K562 (cell line): ENCODE results near the gene GTPBP1. TPM values are rescaled to one million over a fixed set of nuclear protein-coding genes. Genes with fewer than 3 reads are reported as not detected.

Experiments used
- ATF7 ChIP-seq: fragments of 450-650 bp; IDR thresholded peaks from 2 replicates; pipeline ENCODE4 v1.7.1; 2014; ENCODE audit warnings: mild to moderate bottlenecking, moderate library complexity
- CREM ChIP-seq: IDR thresholded peaks from 2 replicates; pipeline ENCODE4 v1.6.1; 2014; ENCODE audit warnings: antibody characterized with exemption, low read depth
- GATA2 ChIP-seq: sonication (generic); formaldehyde crosslinking; IDR thresholded peaks from 2 replicates; pipeline ENCODE4 v1.4.0; 2020; ENCODE audit warnings: mild to moderate bottlenecking, missing genetic modification reagents
- HNRNPLL ChIP-seq: fragments of 200-400 bp; formaldehyde crosslinking; IDR thresholded peaks from 2 replicates; pipeline ENCODE4 v1.6.1; 2017; ENCODE audit warnings: low read length, low read depth, mild to moderate bottlenecking; ENCODE audit not compliant: poor library complexity, severe bottlenecking
- PRMT5 ChIP-seq: sonication (generic); formaldehyde crosslinking; IDR thresholded peaks from 2 replicates; pipeline ENCODE4 v1.5.0; 2020; ENCODE audit warnings: missing genetic modification reagents
- RBBP5 ChIP-seq: fragments of 200-600 bp; sonication (generic); IDR thresholded peaks from 2 replicates; pipeline ENCODE4 v1.6.1; 2012; ENCODE audit warnings: borderline replicate concordance, mild to moderate bottlenecking, low read length, control low read depth, inconsistent platforms; ENCODE audit not compliant: insufficient read depth, poor library complexity, severe bottlenecking
- SETDB1 ChIP-seq: IDR thresholded peaks from one replicate; pipeline ENCODE4 v1.6.1; 2012; ENCODE audit warnings: low read length, control low read depth, inconsistent platforms
- TAL1 ChIP-seq: fragments of 450-650 bp; IDR thresholded peaks from 2 replicates; pipeline ENCODE4 v1.6.1; 2016; ENCODE audit warnings: mild to moderate bottlenecking
- THRB ChIP-seq: fragments of 450-650 bp; formaldehyde crosslinking; conservative IDR thresholded peaks from 2 replicates; pipeline ENCODE4 v1.4.0; 2022; ENCODE audit warnings: mild to moderate bottlenecking, missing genetic modification characterization
- USF1 ChIP-seq: sonication (generic); formaldehyde crosslinking; IDR thresholded peaks from 2 replicates; pipeline ENCODE4 v1.9.0; 2022; ENCODE audit warnings: mild to moderate bottlenecking, missing genetic modification reagents
- polyA plus RNA-seq, 8 experiments: library from polyadenylated mRNA; depleted of rRNA in 4 of 8; stranded (reverse) in 5 of 8; unstranded in 3 of 8; fragments of >200 nt; fragmentation: Nextera tagmentation in 2 of 8; fragmentation: Illumina TruSeq in 1 of 8; extraction: Ambion mirVana in 2 of 8; extraction: Trizol in 1 of 8; gene quantifications; 2 replicates each; pipeline versions ENCODE4 v1.2.1 to v1.2.3, GENCODE V29; 2011 to 2014; ENCODE audit warnings: inconsistent platforms in 1 of 8, missing spikeins in 1 of 8
- total RNA-seq, 7 experiments: library from RNA; depleted of rRNA in 6 of 7; stranded (reverse); fragments of >200 nt in 6 of 7; fragmentation: Illumina TruSeq in 2 of 7; extraction: Trizol in 2 of 7; gene quantifications; 2 replicates each; pipeline versions ENCODE4 v1.2.1 to v1.2.3, GENCODE V29; 2011 to 2021; ENCODE audit warnings: low replicate concordance in 1 of 7
- TF ChIP-seq, protein P1 (sequence below): fragments of 450-650 bp; formaldehyde crosslinking; IDR thresholded peaks from 2 replicates; pipeline ENCODE4 v1.4.0; 2020; ENCODE audit warnings: mild to moderate bottlenecking, moderate library complexity
- TF ChIP-seq, protein P2 (sequence below): fragments of 450-650 bp; IDR thresholded peaks from 2 replicates; pipeline ENCODE4 v1.6.1; 2014; ENCODE audit warnings: low read depth, mild to moderate bottlenecking, moderate library complexity, borderline replicate concordance
- TF ChIP-seq, protein P3 (sequence below): sonication (generic); formaldehyde crosslinking; IDR thresholded peaks from 2 replicates; pipeline ENCODE4 v1.8.0; 2022; ENCODE audit warnings: mild to moderate bottlenecking, missing genetic modification reagents
- TF ChIP-seq, protein P4 (sequence below): sonication (generic); formaldehyde crosslinking; IDR thresholded peaks from 2 replicates; pipeline ENCODE4 v1.8.0; 2022; ENCODE audit warnings: missing genetic modification reagents, mild to moderate bottlenecking, borderline replicate concordance

Gene GTPBP1
- total and polyA plus RNA-seq, 9 of the 15 experiments (the other 6 are each of a cell fraction or from before 2014, with no cell fraction given) = 0.83 to 53.2 (median 23.3) TPM

DNA sequence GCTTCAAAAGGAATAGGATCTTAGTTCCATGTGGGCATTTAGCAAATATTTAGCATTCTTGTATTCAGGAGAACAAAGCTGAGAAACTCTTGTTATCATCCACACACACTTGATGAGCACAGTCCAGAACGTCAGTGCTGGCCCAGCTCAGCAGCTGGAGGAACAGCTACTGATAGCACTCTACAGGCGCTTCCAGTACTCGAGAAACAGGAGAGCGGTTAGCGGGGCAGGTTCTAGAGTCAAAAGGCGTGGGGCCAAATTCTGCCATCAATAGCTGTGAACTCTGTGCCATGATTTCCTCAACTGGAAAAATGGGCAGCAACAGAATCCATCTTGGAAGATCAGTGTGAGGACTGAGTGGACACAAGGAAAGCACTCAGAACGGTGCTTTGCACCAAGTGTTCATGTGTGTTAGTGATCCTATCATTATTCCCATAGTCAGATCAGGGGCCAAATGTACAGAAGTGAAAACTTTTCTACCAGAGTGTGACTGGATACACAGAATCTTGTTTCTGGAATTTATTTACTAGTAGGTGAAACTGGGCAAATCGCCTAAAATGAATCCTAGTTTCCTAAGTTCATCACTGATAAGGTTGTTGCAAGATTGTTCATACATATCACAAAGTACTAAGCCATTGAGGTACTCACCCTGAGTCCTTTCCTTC lies 8.2 kb upstream of the GTPBP1 start (continued):
- TF ChIP-seq SETDB1 = no peak
- TF ChIP-seq, protein P1, sequence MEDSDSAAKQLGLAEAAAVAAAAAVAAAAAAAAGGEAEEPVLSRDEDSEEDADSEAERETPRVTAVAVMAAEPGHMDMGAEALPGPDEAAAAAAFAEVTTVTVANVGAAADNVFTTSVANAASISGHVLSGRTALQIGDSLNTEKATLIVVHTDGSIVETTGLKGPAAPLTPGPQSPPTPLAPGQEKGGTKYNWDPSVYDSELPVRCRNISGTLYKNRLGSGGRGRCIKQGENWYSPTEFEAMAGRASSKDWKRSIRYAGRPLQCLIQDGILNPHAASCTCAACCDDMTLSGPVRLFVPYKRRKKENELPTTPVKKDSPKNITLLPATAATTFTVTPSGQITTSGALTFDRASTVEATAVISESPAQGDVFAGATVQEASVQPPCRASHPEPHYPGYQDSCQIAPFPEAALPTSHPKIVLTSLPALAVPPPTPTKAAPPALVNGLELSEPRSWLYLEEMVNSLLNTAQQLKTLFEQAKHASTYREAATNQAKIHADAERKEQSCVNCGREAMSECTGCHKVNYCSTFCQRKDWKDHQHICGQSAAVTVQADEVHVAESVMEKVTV (CRISPR knock-in tag) = no peak
- peak; percentile 21 for TF ChIP-seq HNRNPLL
- TF ChIP-seq, protein P2, sequence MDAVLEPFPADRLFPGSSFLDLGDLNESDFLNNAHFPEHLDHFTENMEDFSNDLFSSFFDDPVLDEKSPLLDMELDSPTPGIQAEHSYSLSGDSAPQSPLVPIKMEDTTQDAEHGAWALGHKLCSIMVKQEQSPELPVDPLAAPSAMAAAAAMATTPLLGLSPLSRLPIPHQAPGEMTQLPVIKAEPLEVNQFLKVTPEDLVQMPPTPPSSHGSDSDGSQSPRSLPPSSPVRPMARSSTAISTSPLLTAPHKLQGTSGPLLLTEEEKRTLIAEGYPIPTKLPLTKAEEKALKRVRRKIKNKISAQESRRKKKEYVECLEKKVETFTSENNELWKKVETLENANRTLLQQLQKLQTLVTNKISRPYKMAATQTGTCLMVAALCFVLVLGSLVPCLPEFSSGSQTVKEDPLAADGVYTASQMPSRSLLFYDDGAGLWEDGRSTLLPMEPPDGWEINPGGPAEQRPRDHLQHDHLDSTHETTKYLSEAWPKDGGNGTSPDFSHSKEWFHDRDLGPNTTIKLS = peak; percentile 80; the same call in 1 of the 2 replicates
- TF ChIP-seq TAL1 = peak; percentile 35; the same call in 1 of the 2 replicates
- TF ChIP-seq GATA2 (CRISPR knock-in tag) = 0 out of 2 replicates have a peak, but pooled peaks have one; percentile 22
- peak; percentile 39 for TF ChIP-seq RBBP5
- no peak for TF ChIP-seq ATF7
- no peak for TF ChIP-seq THRB (CRISPR knock-in tag)
- TF ChIP-seq, protein P3, sequence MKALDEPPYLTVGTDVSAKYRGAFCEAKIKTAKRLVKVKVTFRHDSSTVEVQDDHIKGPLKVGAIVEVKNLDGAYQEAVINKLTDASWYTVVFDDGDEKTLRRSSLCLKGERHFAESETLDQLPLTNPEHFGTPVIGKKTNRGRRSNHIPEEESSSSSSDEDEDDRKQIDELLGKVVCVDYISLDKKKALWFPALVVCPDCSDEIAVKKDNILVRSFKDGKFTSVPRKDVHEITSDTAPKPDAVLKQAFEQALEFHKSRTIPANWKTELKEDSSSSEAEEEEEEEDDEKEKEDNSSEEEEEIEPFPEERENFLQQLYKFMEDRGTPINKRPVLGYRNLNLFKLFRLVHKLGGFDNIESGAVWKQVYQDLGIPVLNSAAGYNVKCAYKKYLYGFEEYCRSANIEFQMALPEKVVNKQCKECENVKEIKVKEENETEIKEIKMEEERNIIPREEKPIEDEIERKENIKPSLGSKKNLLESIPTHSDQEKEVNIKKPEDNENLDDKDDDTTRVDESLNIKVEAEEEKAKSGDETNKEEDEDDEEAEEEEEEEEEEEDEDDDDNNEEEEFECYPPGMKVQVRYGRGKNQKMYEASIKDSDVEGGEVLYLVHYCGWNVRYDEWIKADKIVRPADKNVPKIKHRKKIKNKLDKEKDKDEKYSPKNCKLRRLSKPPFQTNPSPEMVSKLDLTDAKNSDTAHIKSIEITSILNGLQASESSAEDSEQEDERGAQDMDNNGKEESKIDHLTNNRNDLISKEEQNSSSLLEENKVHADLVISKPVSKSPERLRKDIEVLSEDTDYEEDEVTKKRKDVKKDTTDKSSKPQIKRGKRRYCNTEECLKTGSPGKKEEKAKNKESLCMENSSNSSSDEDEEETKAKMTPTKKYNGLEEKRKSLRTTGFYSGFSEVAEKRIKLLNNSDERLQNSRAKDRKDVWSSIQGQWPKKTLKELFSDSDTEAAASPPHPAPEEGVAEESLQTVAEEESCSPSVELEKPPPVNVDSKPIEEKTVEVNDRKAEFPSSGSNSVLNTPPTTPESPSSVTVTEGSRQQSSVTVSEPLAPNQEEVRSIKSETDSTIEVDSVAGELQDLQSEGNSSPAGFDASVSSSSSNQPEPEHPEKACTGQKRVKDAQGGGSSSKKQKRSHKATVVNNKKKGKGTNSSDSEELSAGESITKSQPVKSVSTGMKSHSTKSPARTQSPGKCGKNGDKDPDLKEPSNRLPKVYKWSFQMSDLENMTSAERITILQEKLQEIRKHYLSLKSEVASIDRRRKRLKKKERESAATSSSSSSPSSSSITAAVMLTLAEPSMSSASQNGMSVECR (CRISPR knock-in tag) = no peak
- 0 out of 2 replicates have a peak, but pooled peaks have one; percentile 41 for TF ChIP-seq CREM
- TF ChIP-seq, protein P4, sequence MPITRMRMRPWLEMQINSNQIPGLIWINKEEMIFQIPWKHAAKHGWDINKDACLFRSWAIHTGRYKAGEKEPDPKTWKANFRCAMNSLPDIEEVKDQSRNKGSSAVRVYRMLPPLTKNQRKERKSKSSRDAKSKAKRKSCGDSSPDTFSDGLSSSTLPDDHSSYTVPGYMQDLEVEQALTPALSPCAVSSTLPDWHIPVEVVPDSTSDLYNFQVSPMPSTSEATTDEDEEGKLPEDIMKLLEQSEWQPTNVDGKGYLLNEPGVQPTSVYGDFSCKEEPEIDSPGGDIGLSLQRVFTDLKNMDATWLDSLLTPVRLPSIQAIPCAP = no peak
- TF ChIP-seq USF1 = no peak
- TF ChIP-seq PRMT5 (CRISPR knock-in tag) = no peak
